Measurements from ENCODE around the gene TICAM1.
"Not testable (repeated sequence)": the region's sequence is repeated elsewhere in the genome, so short reads cannot be mapped to it uniquely, and the experiment has no call there.

Gene TICAM1

GRCh38 chr19:4803736-4804695 is 27.5 kb downstream of the TICAM1 start:
- DNase-seq, result peak; percentile 57

GRCh38 chr19:4802711-4803110 is 28.8 kb downstream of the TICAM1 start:
- no peak for DNase-seq

- DNase-seq, result no peak
Measured at GRCh38 chr19:4801085-4801619, 30.4 kb downstream of the TICAM1 start.

- DNase-seq, result no peak
Measured at GRCh38 chr19:4800591-4801081, 30.9 kb downstream of the TICAM1 start.

DNA sequence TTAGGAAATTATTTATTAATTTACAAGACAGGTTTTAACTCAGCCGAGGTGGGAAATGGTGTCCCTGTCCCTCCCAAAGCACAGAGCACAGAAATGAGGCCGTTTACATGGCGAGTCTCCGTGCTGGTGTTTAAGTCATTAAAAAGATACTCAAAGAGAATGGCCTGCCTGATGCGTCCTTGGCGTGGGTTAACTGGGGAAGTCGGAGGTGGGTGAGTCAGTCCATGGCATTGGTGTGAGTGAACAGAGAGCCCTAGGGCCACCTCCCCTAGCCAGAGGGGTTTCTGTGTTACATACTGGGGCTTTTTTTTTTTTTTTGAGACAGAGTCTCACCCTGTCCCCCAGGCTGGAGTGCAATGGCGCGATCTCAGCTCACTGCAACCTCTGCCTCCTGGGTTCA is 36.1 kb downstream of the TICAM1 start:
- no peak for DNase-seq

GRCh38 chr19:4794971-4795370 is 36.5 kb downstream of the TICAM1 start:
- no peak for DNase-seq

DNA sequence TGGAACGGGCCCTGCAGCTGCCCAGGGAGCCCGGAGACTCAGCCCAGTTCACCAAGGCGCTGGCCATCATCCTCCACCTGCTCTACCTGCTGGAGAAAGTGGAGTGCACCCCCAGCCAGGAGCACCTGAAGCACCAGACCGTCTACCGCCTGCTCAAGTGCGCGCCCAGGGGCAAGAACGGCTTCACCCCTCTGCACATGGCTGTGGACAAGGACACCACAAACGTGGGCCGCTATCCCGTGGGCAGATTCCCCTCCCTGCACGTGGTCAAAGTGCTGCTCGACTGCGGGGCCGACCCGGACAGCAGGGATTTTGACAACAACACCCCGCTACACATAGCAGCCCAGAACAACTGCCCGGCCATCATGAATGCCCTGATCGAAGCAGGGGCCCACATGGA is 38.2 kb downstream of the TICAM1 start:
- not testable (repeated sequence) for DNase-seq

DNA sequence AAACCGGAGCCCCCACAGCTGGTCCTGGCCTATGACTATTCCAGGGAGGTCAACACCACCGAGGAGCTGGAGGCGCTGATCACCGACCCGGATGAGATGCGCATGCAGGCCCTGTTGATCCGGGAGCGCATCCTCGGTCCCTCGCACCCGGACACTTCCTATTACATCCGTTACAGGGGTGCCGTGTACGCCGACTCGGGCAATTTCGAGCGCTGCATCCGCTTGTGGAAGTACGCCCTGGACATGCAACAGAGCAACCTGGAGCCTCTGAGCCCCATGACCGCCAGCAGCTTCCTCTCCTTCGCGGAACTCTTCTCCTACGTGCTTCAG is 38.7 kb downstream of the TICAM1 start:
- DNase-seq, result not testable (repeated sequence)

- DNase-seq, result not testable (repeated sequence)
Measured at GRCh38 chr19:4792019-4792865, 39.3 kb downstream of the TICAM1 start.

GRCh38 chr19:4791183-4792018 is 40.1 kb downstream of the TICAM1 start, which contains the start of gene FEM1A:
Gene FEM1A, plus strand, starts transcription at chr19:4791734. Its CDS starts 121 bp downstream, at chr19:4791855.
- DNase-seq, result peak; percentile 100

- DNase-seq, result not testable (repeated sequence)
Measured at GRCh38 chr19:4786412-4787016, 45.0 kb downstream of the TICAM1 start.

DNA sequence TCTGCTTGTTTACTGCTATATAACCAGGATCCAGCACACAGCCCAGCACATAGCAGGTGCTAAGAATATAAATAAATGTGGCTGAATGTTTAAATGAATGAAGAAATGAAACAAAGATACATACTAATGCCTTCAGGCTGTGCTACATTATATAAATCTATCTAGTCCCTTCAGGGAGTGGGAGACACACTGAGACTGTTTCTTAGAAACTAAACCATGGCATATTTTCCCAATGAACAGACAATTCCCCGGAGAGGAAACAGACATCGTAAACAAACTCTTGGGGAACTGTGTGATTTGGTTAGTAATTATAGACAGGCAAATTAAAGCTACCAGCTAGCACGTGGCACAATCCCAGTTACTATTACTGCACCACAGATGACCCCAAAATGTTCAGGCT is 49.7 kb downstream of the TICAM1 start:
- DNase-seq, result no peak

- no peak for DNase-seq
Measured at GRCh38 chr19:4780860-4781259, 50.7 kb downstream of the TICAM1 start.

GRCh38 chr19:4778124-4778523 is 53.4 kb downstream of the TICAM1 start:
- DNase-seq, result not testable (repeated sequence)

- DNase-seq, result no peak
Measured at GRCh38 chr19:4776436-4777211, 54.9 kb downstream of the TICAM1 start.

DNA sequence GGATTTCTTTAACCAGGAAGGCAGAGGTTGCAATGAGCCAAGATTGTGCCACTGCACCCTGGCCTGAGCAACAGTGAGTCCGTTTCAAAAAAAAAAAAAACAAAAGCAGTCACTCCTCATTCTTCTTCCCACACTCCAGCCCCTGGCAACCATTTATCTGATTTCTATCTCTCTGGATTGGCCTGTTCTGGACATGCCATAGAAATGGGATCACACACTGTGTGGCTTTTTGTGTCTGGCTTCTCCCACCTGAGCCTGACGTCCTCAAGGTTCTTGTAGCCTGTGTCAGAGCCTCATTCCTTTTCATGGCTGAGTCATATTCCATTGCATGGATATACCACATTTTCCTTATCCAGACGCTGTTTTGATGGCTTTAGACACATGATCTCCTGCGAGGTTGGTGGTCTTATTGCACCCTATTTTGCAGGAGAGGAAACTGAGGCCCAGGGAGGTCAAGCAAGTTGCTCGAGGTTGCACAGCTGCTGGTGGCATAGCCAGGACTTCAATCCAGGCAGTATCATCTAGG is 55.8 kb downstream of the TICAM1 start:
- DNase-seq, result no peak

DNA sequence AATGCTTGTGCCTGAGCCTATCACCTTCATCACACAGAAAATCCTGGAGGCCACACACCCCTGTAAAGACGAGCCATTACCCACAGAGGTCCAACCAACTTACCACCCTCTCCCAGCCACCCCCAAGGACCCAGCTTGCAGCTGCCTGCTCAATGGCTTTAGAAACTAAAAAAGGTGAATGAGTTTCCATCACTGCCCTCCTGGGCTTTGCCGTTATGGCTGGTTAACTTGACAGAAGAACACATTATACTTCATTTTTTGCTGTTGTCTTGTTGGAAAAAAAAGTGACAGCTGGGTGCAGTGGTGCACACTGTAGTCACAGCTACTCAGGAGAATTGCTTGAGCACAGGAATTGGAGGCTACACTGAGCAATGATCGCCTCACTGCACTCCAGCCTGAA is 57.4 kb downstream of the TICAM1 start:
- DNase-seq, result no peak

DNA sequence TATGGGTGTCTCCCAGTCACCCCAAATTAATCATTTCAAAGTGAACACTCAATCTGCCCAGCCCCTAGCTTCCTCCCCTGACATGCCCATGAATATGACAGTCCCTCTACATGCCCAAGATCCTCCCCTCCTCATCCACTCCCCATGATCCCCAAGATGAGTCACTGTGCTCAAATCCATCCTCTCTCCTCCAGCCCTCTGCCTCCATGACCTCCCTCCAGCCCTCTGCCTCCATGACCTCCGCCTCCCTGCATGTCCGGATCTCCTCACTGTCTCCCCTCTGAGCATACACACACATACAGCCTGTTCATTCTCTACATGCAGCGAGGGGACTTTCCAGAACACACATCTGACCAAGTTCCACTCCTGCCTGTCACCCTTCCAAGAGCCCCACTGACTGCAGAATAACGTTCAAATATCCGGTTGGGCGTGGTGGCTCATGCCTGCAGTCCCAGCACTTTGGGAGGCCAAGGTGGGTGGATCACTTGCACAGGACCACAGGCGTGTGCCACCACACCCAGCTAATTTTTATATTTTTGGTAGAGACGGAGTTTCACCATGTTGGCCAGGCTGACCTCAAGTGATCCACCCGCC is 58.4 kb downstream of the TICAM1 start:
- no peak for DNase-seq

GRCh38 chr19:4772566-4772965 is 58.9 kb downstream of the TICAM1 start:
- DNase-seq, result no peak

Data from CD4-positive, alpha-beta T cell treated with Interferon gamma for 1 hour (primary cell).